Liver (tissue), 9 donors: ENCODE data around the gene DEPDC5. TPM values are rescaled to one million over a fixed set of nuclear protein-coding genes. Genes with fewer than 3 reads are reported as not detected.

Experiments
- DNase-seq: peaks from one replicate; pipeline ENCODE4 v3.0.0-alpha.2; 2017; ENCODE audit warnings: low spot score
- H3K27ac ChIP-seq, 2 donors: one replicate each; pipeline ENCODE4 v1.7.0; 2013; ENCODE audit warnings: inconsistent platforms in 2 of 2, low read length in 2 of 2, control low read depth in 1 of 2, low read depth in 1 of 2, mild to moderate bottlenecking in 1 of 2
- H3K27me3 ChIP-seq, 4 donors: one replicate each; pipeline versions ENCODE4 v1.6.1 to v1.7.0; 2013; ENCODE audit warnings: low read length in 3 of 4, inconsistent platforms in 1 of 4, mild to moderate bottlenecking in 1 of 4, moderate library complexity in 1 of 4; ENCODE audit not compliant: control insufficient read depth in 4 of 4, insufficient read depth in 4 of 4
- H3K36me3 ChIP-seq, 4 donors: one replicate each; pipeline versions ENCODE4 v1.6.1 to v1.7.0; 2013; ENCODE audit warnings: low read length in 3 of 4, mild to moderate bottlenecking in 3 of 4, low read depth in 1 of 4, moderate library complexity in 1 of 4; ENCODE audit not compliant: control insufficient read depth in 4 of 4, insufficient read depth in 3 of 4
- H3K4me1 ChIP-seq, 4 donors: one replicate each; pipeline versions ENCODE4 v1.6.1 to v1.7.0; 2013; ENCODE audit warnings: low read length in 3 of 4, mild to moderate bottlenecking in 3 of 4, moderate library complexity in 1 of 4; ENCODE audit not compliant: control insufficient read depth in 4 of 4, insufficient read depth in 4 of 4
- H3K4me3 ChIP-seq, 3 donors: one replicate each; pipeline versions ENCODE4 v1.6.1 to v1.7.0; 2013; ENCODE audit warnings: low read length in 3 of 3, control low read depth in 1 of 3, low read depth in 1 of 3, mild to moderate bottlenecking in 1 of 3
- H3K9ac ChIP-seq, 2 donors: one replicate each; pipeline ENCODE4 v1.7.0; 2013; ENCODE audit warnings: low read length in 2 of 2, mild to moderate bottlenecking in 2 of 2, moderate library complexity in 2 of 2, control low read depth in 1 of 2, low read depth in 1 of 2
- H3K9me3 ChIP-seq, 4 donors: one replicate each; pipeline versions ENCODE4 v1.6.1 to v1.7.0; 2013; ENCODE audit warnings: low read length in 3 of 4; ENCODE audit not compliant: control insufficient read depth in 4 of 4
- CTCF ChIP-seq: fragments of 150-350 bp; IDR thresholded peaks from 2 replicates; pipeline ENCODE4 v1.5.1; 2017; ENCODE audit warnings: improper control_type of control experiment, low read depth, low read length; ENCODE audit not compliant: missing input control
- EGR1 ChIP-seq, 2 donors: IDR thresholded peaks; 2 replicates each; pipeline ENCODE4 v1.6.1; 2016 to 2018; ENCODE audit warnings: antibody characterized with exemption in 2 of 2, low read depth in 2 of 2
- FOXA1 ChIP-seq: IDR thresholded peaks from 2 replicates; pipeline ENCODE4 v1.6.1; 2016; ENCODE audit warnings: antibody characterized with exemption
- GABPA ChIP-seq, 2 donors: IDR thresholded peaks in 1 of 2; conservative IDR thresholded peaks in 1 of 2; 2 replicates each; pipeline ENCODE4 v1.6.1; 2016; ENCODE audit warnings: antibody characterized with exemption in 2 of 2, mild to moderate bottlenecking in 1 of 2, moderate library complexity in 1 of 2
- HNF4A ChIP-seq, 2 donors: conservative IDR thresholded peaks; 2 replicates each; pipeline ENCODE4 v1.6.1; 2016; ENCODE audit warnings: antibody characterized with exemption in 2 of 2, mild to moderate bottlenecking in 2 of 2
- JUND ChIP-seq, 2 donors: IDR thresholded peaks; 2 replicates each; pipeline ENCODE4 v1.6.1; 2016; ENCODE audit warnings: antibody characterized with exemption in 2 of 2
- MAX ChIP-seq: IDR thresholded peaks from 2 replicates; pipeline ENCODE4 v1.6.1; 2016; ENCODE audit warnings: antibody characterized with exemption
- NR2F2 ChIP-seq: IDR thresholded peaks from 2 replicates; pipeline ENCODE4 v1.6.1; 2016; ENCODE audit warnings: antibody characterized with exemption
- RAD21 ChIP-seq, 2 donors: IDR thresholded peaks; 2 replicates each; pipeline ENCODE4 v1.6.1; 2016; ENCODE audit warnings: antibody characterized with exemption in 2 of 2, mild to moderate bottlenecking in 2 of 2
- REST ChIP-seq: IDR thresholded peaks from 2 replicates; pipeline ENCODE4 v1.6.1; 2016; ENCODE audit warnings: antibody characterized with exemption, mild to moderate bottlenecking
- RXRA ChIP-seq, 2 donors: IDR thresholded peaks; 2 replicates each; pipeline ENCODE4 v1.6.1; 2017 to 2018; ENCODE audit warnings: antibody characterized with exemption in 2 of 2, mild to moderate bottlenecking in 1 of 2
- SP1 ChIP-seq: IDR thresholded peaks from 2 replicates; pipeline ENCODE4 v1.6.1; 2018; ENCODE audit warnings: antibody characterized with exemption, mild to moderate bottlenecking
- YY1 ChIP-seq: IDR thresholded peaks from 2 replicates; pipeline ENCODE4 v1.6.1; 2016; ENCODE audit warnings: antibody characterized with exemption, mild to moderate bottlenecking
- ZBTB33 ChIP-seq: IDR thresholded peaks from 2 replicates; pipeline ENCODE4 v1.6.1; 2016; ENCODE audit warnings: antibody characterized with exemption
- WGBS: extraction: QIAGEN DNeasy Blood & Tissue Kit; methylation state at CpG from one replicate; pipeline ENCODE4 v1.1.7; 2013; 5-methylcytosine and 5-hydroxymethylcytosine counted together
- polyA plus RNA-seq, 2 donors: library from polyadenylated mRNA; stranded (reverse) in 1 of 2; unstranded in 1 of 2; fragments of 200-250 nt in 1 of 2; fragments of >200 nt in 1 of 2; fragmentation: Nextera tagmentation in 1 of 2; extraction: Ambion mirVana in 1 of 2; gene quantifications; one replicate each; pipeline versions ENCODE4 v1.2.1 to v1.2.3, GENCODE V29; 2013 to 2015
- total RNA-seq, 2 donors: library from RNA; depleted of rRNA; stranded (reverse); fragments of >200 nt; gene quantifications; one replicate each; pipeline ENCODE4 v1.2.3, GENCODE V29; 2014
- donor health status: healthy.
- donor health status: healthy.
- donor health status: healthy.
- donor health status: healthy.
- donor health status: healthy.

DEPDC5 gene
- total and polyA plus RNA-seq, 4 donors, result 5.5 to 19.4 (median 12.6) TPM

GRCh38 chr22:31947296-31947695 lies 193.5 kb downstream of the DEPDC5 start:
- H3K9ac ChIP-seq, result no peak overlapping the region
- H3K9me3 ChIP-seq, result no peaks in the 10 kb centered on the region
- H3K27me3 ChIP-seq, result no peaks in the 10 kb centered on the region
- TF ChIP-seq FOXA1, result no peak
- peak; percentile 77 to 83 for TF ChIP-seq RAD21 (IDR thresholded peaks at IDR 0.05)
- TF ChIP-seq CTCF, result peak; percentile 42
- no peak for TF ChIP-seq YY1
- peaks cover 0 to 17% (median 10%) of the 10 kb centered on the region in 4 donors for H3K4me1 ChIP-seq
- H3K4me3 ChIP-seq, result no peak overlapping the region
- H3K27ac ChIP-seq, result no peak overlapping the region
- WGBS, result 26% methylated on average over 2 of the region's 2 CpGs
- DNase-seq, result no peak
- H3K36me3 ChIP-seq, result peaks cover 0 to 3% (median 1%) of the 10 kb centered on the region in 4 donors

GRCh38 chr22:31948002-31948401 lies 194.2 kb downstream of the DEPDC5 start:
- TF ChIP-seq RXRA (IDR thresholded peaks at IDR 0.05) (no peak), GABPA (IDR thresholded peaks at IDR 0.05 in 1 of 2, conservative IDR thresholded peaks at IDR 0.05 in 1 of 2) (no peak), RAD21 (IDR thresholded peaks at IDR 0.05) (no peak), ZBTB33 (no peak), CTCF (no peak), EGR1 (IDR thresholded peaks at IDR 0.05; ENCODE audit: low read depth in 2 of 2) (no peak), SP1 (no peak), FOXA1 (no peak), MAX (no peak), REST (no peak), JUND (IDR thresholded peaks at IDR 0.05) (no peak), NR2F2 (no peak), HNF4A (conservative IDR thresholded peaks at IDR 0.05) (no peak)
- no peak overlapping the region for H3K27ac ChIP-seq

More at GRCh38 chr22:31948002-31948401, 194.2 kb downstream of the DEPDC5 start:
- Histone ChIP-seq H3K9me3 (no peaks in the 10 kb centered on the region), H3K27me3 (no peaks in the 10 kb centered on the region), H3K4me3 (no peak overlapping the region), H3K36me3 (peaks cover 0 to 3% (median 1%) of the 10 kb centered on the region in 4 donors), H3K9ac (no peak overlapping the region), H3K4me1 (peaks cover 0 to 20% (median 11%) of the 10 kb centered on the region in 4 donors)
- no peak for DNase-seq
- 71% methylated on average over 8 of the region's 8 CpGs for WGBS
